ENCODE data around the gene LITAF.

Gene LITAF

DNA sequence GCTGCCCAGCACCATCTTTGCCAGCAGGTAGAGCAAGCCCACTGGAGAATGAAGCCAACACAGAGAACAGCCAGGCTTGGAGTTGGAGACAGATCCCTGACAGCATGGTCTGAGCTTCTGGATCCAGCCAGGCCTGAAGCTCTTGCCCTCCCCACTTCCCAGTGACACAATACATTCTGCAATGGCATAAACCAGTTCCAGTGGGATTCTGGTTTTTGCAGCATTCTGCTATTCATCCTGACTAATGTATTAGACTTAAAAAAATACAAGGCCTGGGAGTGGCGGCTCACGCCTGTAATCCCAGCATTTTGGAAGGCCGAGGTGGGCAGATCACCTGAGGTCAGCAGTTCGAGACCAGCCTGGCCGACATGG, 40.6 kb upstream of the LITAF start:
- no peak overlapping the region for H3K4me3 ChIP-seq (ENCODE audit: low read length)
- no peak for DNase-seq (ENCODE audit: low read depth)
- TF ChIP-seq, protein P1, sequence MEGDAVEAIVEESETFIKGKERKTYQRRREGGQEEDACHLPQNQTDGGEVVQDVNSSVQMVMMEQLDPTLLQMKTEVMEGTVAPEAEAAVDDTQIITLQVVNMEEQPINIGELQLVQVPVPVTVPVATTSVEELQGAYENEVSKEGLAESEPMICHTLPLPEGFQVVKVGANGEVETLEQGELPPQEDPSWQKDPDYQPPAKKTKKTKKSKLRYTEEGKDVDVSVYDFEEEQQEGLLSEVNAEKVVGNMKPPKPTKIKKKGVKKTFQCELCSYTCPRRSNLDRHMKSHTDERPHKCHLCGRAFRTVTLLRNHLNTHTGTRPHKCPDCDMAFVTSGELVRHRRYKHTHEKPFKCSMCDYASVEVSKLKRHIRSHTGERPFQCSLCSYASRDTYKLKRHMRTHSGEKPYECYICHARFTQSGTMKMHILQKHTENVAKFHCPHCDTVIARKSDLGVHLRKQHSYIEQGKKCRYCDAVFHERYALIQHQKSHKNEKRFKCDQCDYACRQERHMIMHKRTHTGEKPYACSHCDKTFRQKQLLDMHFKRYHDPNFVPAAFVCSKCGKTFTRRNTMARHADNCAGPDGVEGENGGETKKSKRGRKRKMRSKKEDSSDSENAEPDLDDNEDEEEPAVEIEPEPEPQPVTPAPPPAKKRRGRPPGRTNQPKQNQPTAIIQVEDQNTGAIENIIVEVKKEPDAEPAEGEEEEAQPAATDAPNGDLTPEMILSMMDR (conservative IDR thresholded peaks at IDR 0.05; ENCODE audit: low read depth, low read length), result no peak

- DNase-seq (ENCODE audit: low read depth), result no peak
- no peak overlapping the region for H3K4me3 ChIP-seq (ENCODE audit: low read length)
- TF ChIP-seq, protein P1 (conservative IDR thresholded peaks at IDR 0.05; ENCODE audit: low read depth, low read length), result no peak
These were observed 40.1 kb upstream of the LITAF start for GRCh38 chr16:11626657-11627291.

GRCh38 chr16:11625769-11626168, 39.0 kb upstream of the LITAF start:
- DNase-seq (ENCODE audit: low read depth), result no peak
- no peak overlapping the region for H3K4me3 ChIP-seq (ENCODE audit: low read length)
- TF ChIP-seq, protein P1 (conservative IDR thresholded peaks at IDR 0.05; ENCODE audit: low read depth, low read length), result no peak

- no peak for DNase-seq (ENCODE audit: low read depth)
- TF ChIP-seq, protein P1 (conservative IDR thresholded peaks at IDR 0.05; ENCODE audit: low read depth, low read length), result no peak
- no peak overlapping the region for H3K4me3 ChIP-seq (ENCODE audit: low read length)
These were observed 38.2 kb upstream of the LITAF start for GRCh38 chr16:11624636-11625607.

GRCh38 chr16:11624205-11624604, 37.5 kb upstream of the LITAF start:
- TF ChIP-seq, protein P1 (conservative IDR thresholded peaks at IDR 0.05; ENCODE audit: low read depth, low read length), result no peak
- DNase-seq (ENCODE audit: low read depth), result no peak

DNA sequence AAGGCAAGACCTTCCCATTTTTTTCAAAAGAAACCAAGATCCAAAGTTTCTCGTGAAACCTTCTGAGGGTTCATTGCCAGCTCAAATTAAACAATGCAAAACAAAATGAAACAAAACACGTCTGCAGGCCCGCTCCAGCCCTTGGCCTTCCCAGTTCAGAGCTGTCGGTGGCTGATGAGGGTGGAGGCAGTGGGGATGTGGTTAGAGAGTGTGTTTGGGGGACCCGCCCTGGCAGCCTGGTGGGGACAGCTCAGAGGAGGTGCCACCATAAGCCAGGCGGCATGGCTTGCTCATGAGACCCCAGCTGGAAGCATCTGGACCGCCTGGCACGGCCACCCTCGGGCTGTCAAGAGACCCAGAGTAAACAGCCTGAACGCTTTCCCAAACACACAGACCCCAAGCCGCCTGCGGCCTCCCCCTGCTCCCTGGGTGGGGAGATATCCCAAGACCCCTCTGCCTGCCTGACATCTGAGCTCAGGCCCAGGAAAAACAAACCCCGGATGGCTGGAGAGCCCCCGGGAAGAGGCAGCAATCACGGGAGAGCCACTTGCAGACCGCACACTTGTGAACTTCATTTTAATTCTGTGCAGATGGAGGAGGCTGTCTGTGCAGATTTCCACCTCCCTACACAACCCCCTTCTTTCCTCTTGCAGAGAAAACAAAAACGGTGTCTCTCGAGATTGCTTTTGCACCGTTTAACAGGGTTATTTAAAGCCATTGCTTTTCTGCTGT, 35.4 kb upstream of the LITAF start:
- H3K4me3 ChIP-seq (ENCODE audit: low read length), result no peak overlapping the region
- TF ChIP-seq, protein P1 (conservative IDR thresholded peaks at IDR 0.05; ENCODE audit: low read depth, low read length), result no peak
- no peak for DNase-seq (ENCODE audit: low read depth)

More at GRCh38 chr16:11624205-11624604, 37.5 kb upstream of the LITAF start:
- no peak overlapping the region for H3K4me3 ChIP-seq (ENCODE audit: low read length)

All from retinal pigment epithelial cell (primary cell).